Prostate gland (tissue), 2 donors: ENCODE measurements around the gene RNF220.

Source experiments
- CTCF ChIP-seq, 4 experiments: fragments of 200-600 bp in 2 of 4; fragments of 450-650 bp in 2 of 4; sonication (generic) in 2 of 4; IDR thresholded peaks; 1 replicate in 3 of 4; 2 replicates in 1 of 4; pipeline ENCODE4 v1.5.1; 2016 to 2019; ENCODE audit warnings: antibody characterized with exemption in 4 of 4, mild to moderate bottlenecking in 2 of 4, moderate library complexity in 2 of 4
- POLR2A ChIP-seq: fragments of 450-650 bp; IDR thresholded peaks from one replicate; pipeline ENCODE4 v1.6.1; 2016; ENCODE audit warnings: antibody characterized with exemption, mild to moderate bottlenecking

GRCh38 chr1:44355582-44356305, 49.3 kb upstream of the RNF220 start:
- TF ChIP-seq CTCF (IDR thresholded peaks at IDR 0.05) (no peak), POLR2A (no peak)
